ENCODE measurements around the gene C10orf90.

Gene C10orf90

DNA sequence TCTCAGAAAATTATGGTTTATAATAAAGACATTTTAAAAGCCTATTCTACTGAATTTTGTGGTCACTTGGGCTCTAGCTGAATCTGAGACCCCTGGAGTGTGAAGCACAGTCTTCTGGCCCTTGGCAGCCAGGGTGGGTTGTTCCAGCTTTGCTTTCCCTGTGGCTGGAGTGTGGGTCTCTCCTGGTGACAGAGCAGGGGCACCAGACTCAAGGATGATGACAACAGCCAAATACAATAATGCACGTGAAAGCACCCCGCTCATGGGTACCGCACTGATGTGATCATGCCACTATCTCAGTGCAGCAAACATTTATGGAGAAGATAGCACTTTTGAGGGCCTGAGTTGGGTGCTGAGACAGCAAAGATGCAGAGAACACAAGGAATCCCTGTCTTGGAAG is 147.4 kb downstream of the C10orf90 start:
- TF ChIP-seq, protein P1, sequence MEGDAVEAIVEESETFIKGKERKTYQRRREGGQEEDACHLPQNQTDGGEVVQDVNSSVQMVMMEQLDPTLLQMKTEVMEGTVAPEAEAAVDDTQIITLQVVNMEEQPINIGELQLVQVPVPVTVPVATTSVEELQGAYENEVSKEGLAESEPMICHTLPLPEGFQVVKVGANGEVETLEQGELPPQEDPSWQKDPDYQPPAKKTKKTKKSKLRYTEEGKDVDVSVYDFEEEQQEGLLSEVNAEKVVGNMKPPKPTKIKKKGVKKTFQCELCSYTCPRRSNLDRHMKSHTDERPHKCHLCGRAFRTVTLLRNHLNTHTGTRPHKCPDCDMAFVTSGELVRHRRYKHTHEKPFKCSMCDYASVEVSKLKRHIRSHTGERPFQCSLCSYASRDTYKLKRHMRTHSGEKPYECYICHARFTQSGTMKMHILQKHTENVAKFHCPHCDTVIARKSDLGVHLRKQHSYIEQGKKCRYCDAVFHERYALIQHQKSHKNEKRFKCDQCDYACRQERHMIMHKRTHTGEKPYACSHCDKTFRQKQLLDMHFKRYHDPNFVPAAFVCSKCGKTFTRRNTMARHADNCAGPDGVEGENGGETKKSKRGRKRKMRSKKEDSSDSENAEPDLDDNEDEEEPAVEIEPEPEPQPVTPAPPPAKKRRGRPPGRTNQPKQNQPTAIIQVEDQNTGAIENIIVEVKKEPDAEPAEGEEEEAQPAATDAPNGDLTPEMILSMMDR (IDR thresholded peaks at IDR 0.05), result no peak
- Histone ChIP-seq H3K27ac (no peak overlapping the region), H3K4me3 (no peak overlapping the region)
- no peak for DNase-seq (ENCODE audit: low spot score)

GRCh38 chr10:126521399-126521798 is 149.1 kb downstream of the C10orf90 start:
- H3K27ac ChIP-seq, result no peak overlapping the region
- TF ChIP-seq, protein P1 (IDR thresholded peaks at IDR 0.05), result no peak
- no peak overlapping the region for H3K4me3 ChIP-seq
- no peak for DNase-seq (ENCODE audit: low spot score)

DNA sequence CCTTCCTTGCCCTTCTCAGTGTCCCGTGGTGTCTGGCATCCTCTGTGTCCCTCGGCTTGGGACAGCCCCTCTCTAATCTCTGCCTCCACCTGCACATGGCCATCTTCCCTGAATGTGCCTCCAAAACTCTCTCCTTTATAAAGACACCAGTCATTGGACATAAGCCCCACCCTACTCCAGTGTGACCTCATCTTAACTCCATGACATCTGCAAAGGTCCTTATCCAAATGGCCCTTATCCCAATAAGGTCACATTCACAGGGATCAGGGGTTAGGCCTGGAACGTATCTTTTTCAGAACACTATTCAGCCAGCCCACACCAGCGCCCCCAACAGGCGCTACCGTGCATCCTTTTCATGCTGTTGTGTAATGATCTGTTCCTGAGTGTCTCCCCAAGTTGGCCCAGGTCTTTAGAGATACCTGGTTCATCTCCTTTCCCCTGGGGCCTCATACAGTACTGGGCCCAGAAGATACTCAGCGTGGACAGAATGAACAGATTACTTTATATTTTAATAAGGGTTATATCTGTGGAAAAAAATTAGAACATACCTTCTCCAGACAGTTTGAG is 149.7 kb downstream of the C10orf90 start:
- Histone ChIP-seq H3K4me3 (no peak overlapping the region), H3K27ac (no peak overlapping the region)
- no peak for DNase-seq (ENCODE audit: low spot score)
- TF ChIP-seq, protein P1 (IDR thresholded peaks at IDR 0.05), result no peak

GRCh38 chr10:126519992-126520391 is 150.5 kb downstream of the C10orf90 start:
- Histone ChIP-seq H3K27ac (no peak overlapping the region), H3K4me3 (no peak overlapping the region)
- TF ChIP-seq, protein P1 (IDR thresholded peaks at IDR 0.05), result no peak
- DNase-seq (ENCODE audit: low spot score), result no peak

DNA sequence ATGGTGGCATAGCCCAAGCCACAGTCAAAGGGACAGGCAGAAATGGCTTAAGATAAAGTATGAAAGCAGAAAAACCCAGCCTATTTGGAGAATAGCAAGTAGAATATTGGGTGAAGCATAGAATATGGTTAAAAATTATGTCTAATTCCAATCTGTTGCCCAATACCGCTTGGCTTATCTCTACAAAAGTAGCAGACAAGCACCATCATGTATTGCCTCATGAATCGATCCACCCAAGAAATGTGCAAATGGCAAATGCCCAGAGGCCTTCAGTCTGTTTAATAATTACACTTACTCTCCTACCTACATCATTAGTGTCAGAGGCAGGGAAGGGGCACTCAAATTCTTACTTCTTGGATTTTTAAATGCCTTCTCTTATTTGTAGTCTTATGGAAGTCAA is 151.3 kb downstream of the C10orf90 start:
- TF ChIP-seq, protein P1 (IDR thresholded peaks at IDR 0.05), result no peak

DNA sequence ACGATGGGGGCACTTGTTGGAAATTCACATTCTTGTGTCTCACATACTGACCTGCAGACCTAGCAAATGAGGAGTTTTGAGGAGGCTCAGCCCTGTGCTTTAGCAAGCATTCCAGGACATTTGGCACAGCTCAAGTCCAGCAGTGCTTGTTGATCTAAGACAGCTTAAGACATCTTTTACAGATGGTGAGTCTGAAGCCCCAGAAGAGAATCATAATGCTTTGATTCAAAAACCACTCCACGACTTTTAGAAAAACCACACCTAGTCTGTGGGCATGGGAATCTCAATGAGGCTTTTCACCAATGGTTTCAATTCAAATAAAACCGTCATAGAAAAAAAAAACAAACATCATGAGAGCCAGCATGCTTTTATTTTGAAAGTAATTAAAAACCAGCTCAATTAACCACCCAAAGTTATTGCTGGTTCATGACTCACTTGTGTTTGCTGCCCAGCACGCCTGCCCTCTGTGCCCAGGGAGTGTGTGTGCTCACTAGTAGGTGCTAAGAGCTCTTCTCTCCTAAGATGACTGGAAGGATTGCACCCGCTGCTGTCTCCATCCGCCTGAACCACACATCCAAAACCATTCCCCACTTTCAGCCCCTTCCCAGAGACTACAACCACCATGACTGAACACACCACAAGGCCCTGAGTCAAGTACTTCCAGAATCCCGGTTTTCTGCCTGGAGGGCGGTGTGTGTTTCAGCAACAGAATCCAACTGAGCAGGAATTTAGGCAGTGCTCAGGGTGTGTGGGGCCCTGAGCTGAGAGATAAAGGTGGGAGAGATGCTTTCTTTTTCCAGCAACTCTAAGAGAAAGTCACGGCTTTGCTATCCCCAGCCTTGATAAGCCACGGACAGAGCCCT is 152.0 kb downstream of the C10orf90 start:
- DNase-seq (ENCODE audit: low spot score), result no peak
- TF ChIP-seq, protein P1 (IDR thresholded peaks at IDR 0.05), result no peak
- no peak overlapping the region for H3K27ac ChIP-seq

More for the DNA sequence above, 151.3 kb downstream of the C10orf90 start:
- DNase-seq (ENCODE audit: low spot score), result no peak
- no peak overlapping the region for H3K27ac ChIP-seq
- H3K4me3 ChIP-seq, result no peak overlapping the region

DNA sequence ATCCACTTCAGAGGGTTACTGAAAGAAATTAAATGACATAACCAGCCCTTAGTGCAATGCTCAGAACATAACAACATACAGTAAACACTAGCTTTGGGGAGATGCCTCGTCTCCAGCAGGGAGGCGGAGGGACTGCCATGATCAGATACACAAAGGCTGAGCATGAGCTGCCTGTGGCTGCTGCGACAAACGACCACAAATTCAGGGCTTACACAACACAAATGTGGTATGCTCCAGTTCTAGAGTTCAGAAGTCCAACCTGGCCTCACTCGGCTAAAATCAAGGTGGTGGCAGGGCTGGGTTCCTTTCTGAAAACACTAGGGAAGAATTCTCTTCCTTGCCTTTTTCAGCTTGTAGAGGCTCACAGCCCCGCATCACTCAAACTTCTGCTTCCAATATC is 154.0 kb downstream of the C10orf90 start:
- TF ChIP-seq, protein P1 (IDR thresholded peaks at IDR 0.05), result no peak
- no peak for DNase-seq (ENCODE audit: low spot score)
- Histone ChIP-seq H3K4me3 (no peak overlapping the region), H3K27ac (no peak overlapping the region)

More for the DNA sequence above, 152.0 kb downstream of the C10orf90 start:
- H3K4me3 ChIP-seq, result no peak overlapping the region
